ENCODE results near the gene DCAF5.

DCAF5 gene

DNA sequence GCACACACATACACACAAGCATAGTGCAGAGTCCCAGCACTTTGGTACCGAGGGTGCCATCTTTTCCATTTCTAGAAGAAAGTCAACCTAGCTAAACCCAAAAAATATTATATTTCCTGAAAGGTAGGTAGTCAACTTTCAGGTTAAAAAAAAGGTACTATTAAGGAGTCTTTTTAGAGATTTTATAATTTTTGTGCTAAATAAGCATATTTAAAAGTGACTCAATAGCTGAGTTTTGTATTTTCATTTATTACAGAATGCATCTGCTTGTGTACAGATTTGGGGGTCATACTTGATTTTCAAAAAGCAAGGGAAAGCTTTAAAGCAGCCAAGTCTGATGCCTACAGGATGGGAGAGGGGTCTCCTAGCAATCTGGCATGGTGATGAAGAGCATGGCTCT, 34.6 kb downstream of the DCAF5 start:
- Histone ChIP-seq H3K14ac (ENCODE audit: low read length) (no peak overlapping the region), H4K8ac (ENCODE audit: low read depth, low read length) (no peak overlapping the region), H2BK15ac (ENCODE audit: low read length) (no peak overlapping the region), H3K4me1 (ENCODE audit: control insufficient read depth in 2 of 2, insufficient read depth in 1 of 2, low read depth in 1 of 2, low read length in 2 of 2) (no peaks in the 10 kb centered on the region), H3K9ac (ENCODE audit: low read depth, low read length, poor library complexity) (no peak overlapping the region), H3K79me1 (ENCODE audit: low read depth, low read length) (peaks cover 2% of the 10 kb centered on the region), H3K36me3 (replicated peaks in 1 of 2; ENCODE audit: control insufficient read depth in 2 of 2, insufficient read depth in 2 of 2, low read length in 2 of 2) (peaks cover 17 to 86% of the 10 kb centered on the region in 2 donors), H3K4ac (ENCODE audit: low read length) (no peak overlapping the region), H2AFZ (ENCODE audit: low read length) (no peak overlapping the region), H2BK120ac (ENCODE audit: low read depth, low read length) (no peak overlapping the region), H3K4me3 (ENCODE audit: low read length in 2 of 2) (no peak overlapping the region), H3K4me2 (ENCODE audit: insufficient read depth, low read length, poor library complexity, severe bottlenecking) (no peak overlapping the region), H2AK5ac (ENCODE audit: low read depth, low read length) (no peak overlapping the region), H2BK5ac (ENCODE audit: low read length) (no peak overlapping the region), H3K23ac (ENCODE audit: low read depth, low read length, poor library complexity) (no peak overlapping the region), H3K27me3 (ENCODE audit: control insufficient read depth in 3 of 3, insufficient read depth in 3 of 3, low read depth in 1 of 3, low read length in 3 of 3) (no peaks in the 10 kb centered on the region), H2BK12ac (ENCODE audit: low read length) (no peak overlapping the region), H4K91ac (ENCODE audit: low read depth, low read length, poor library complexity) (no peak overlapping the region), H3K27ac (replicated peaks; ENCODE audit: low read length) (no peak overlapping the region), H3K18ac (ENCODE audit: low read length) (no peak overlapping the region), H3K9me3 (replicated peaks in 1 of 2; ENCODE audit: control insufficient read depth in 2 of 2, insufficient read depth in 1 of 2, low read depth in 1 of 2, low read length in 2 of 2) (no peaks in the 10 kb centered on the region)
- WGBS, 2 donors (ENCODE audit: extremely low coverage in 2 of 2, insufficient read length in 2 of 2, insufficient replicate concordance in 1 of 2): no CpG with 5 or more reads among the region's 1 CpG
- no peak for DNase-seq (ENCODE audit: low spot score)

DNA sequence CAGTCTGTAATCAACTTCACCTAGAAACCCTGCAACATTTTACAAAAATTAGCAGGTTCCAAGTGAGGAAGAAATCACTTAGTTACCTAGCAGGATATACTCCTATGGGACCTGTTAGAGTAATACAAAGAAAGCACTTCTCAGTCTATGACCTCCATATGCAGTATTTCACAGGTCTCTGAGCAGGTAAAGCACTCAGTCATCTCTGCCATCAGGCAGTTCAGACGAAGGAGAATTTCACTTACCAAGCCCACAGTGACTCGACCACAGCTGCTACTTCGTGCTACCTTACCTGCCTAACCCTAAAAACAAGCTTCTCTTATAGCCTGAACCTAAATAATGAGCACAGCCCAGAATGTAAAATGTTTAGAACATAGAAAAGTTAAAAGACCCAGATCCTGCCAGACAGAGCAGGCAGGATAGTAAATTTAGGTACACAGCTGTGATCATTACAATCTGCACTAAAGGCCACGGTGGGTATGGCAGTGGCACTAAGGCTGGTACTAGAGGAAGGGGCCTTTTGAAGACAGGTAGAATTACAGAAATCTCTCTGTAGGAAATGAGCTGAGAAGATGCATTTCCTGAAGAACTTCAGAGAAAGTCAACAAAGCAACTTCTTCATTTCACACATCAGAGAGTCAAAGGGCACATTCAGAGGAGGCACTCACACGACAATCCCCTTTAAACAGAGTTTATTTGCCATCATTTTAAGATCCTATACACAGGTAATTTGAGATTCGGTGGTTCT, 35.7 kb downstream of the DCAF5 start:
- no peaks in the 10 kb centered on the region for H3K27me3 ChIP-seq (ENCODE audit: control insufficient read depth in 3 of 3, insufficient read depth in 3 of 3, low read depth in 1 of 3, low read length in 3 of 3)
- H3K4ac ChIP-seq (ENCODE audit: low read length): no peak overlapping the region
- H3K4me3 ChIP-seq (ENCODE audit: low read length in 2 of 2): no peak overlapping the region
- H2BK5ac ChIP-seq (ENCODE audit: low read length): no peak overlapping the region
- H2AK5ac ChIP-seq (ENCODE audit: low read depth, low read length): no peak overlapping the region
- WGBS, 2 donors (ENCODE audit: extremely low coverage in 2 of 2, insufficient read length in 2 of 2, insufficient replicate concordance in 1 of 2): no CpG with 5 or more reads among the region's 6 CpGs
- no peak overlapping the region for H2BK15ac ChIP-seq (ENCODE audit: low read length)
- no peaks in the 10 kb centered on the region for H3K9me3 ChIP-seq (replicated peaks in 1 of 2; ENCODE audit: control insufficient read depth in 2 of 2, insufficient read depth in 1 of 2, low read depth in 1 of 2, low read length in 2 of 2)
- H2BK12ac ChIP-seq (ENCODE audit: low read length): no peak overlapping the region
- no peak overlapping the region for H3K23ac ChIP-seq (ENCODE audit: low read depth, low read length, poor library complexity)
- H3K36me3 ChIP-seq (replicated peaks in 1 of 2; ENCODE audit: control insufficient read depth in 2 of 2, insufficient read depth in 2 of 2, low read length in 2 of 2): peaks cover 17 to 97% of the 10 kb centered on the region in 2 donors
- H2BK120ac ChIP-seq (ENCODE audit: low read depth, low read length): no peak overlapping the region
- no peak overlapping the region for H4K8ac ChIP-seq (ENCODE audit: low read depth, low read length)
- no peaks in the 10 kb centered on the region for H3K4me1 ChIP-seq (ENCODE audit: control insufficient read depth in 2 of 2, insufficient read depth in 1 of 2, low read depth in 1 of 2, low read length in 2 of 2)
- H3K4me2 ChIP-seq (ENCODE audit: insufficient read depth, low read length, poor library complexity, severe bottlenecking): no peak overlapping the region
- no peak overlapping the region for H2AFZ ChIP-seq (ENCODE audit: low read length)
- DNase-seq (ENCODE audit: low spot score): no peak
- H3K18ac ChIP-seq (ENCODE audit: low read length): no peak overlapping the region
- no peak overlapping the region for H4K91ac ChIP-seq (ENCODE audit: low read depth, low read length, poor library complexity)
- H3K79me1 ChIP-seq (ENCODE audit: low read depth, low read length): peaks cover 2% of the 10 kb centered on the region
- no peak overlapping the region for H3K14ac ChIP-seq (ENCODE audit: low read length)
- H3K27ac ChIP-seq (replicated peaks; ENCODE audit: low read length): no peak overlapping the region
- H3K9ac ChIP-seq (ENCODE audit: low read depth, low read length, poor library complexity): no peak overlapping the region

DNA sequence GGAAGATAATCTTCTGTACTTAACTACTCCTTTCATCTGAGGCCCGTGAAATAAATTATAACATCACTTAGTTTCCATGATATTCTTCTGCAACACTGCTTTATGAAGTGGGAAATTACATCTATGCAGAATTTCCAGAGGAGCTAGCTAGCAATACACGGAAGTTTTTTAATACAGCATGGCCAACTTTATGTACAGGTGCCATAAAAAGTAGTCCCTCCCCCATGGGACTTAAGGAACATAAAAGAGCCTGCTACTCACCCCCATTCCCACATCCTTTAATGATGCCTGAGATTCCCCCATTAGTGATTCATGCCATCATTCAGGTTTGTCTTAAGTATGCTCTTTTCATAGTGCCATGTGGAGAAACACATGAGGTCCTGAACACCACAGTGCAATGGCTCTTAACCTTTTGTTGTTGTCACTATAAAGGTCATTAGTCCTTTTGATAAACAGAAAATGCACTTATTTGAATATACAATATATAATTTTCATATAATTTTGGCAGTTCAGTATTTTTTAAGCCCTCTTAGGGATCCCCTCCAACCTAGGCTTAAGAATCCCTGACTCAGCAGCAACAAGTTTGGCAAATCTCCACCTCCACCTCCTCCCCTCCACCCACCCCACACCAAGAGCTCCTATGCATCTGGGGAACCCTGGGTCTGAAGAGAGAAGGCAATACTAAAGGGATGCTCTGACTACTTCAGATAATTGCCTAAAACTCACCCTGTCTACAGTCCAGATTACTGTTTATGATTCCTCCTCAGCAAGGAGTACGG, 37.3 kb downstream of the DCAF5 start:
- peaks cover 15 to 99% of the 10 kb centered on the region in 2 donors for H3K36me3 ChIP-seq (replicated peaks in 1 of 2; ENCODE audit: control insufficient read depth in 2 of 2, insufficient read depth in 2 of 2, low read length in 2 of 2)
- H3K18ac ChIP-seq (ENCODE audit: low read length): no peak overlapping the region
- no peak overlapping the region for H2AK5ac ChIP-seq (ENCODE audit: low read depth, low read length)
- no peaks in the 10 kb centered on the region for H3K27me3 ChIP-seq (ENCODE audit: control insufficient read depth in 3 of 3, insufficient read depth in 3 of 3, low read depth in 1 of 3, low read length in 3 of 3)
- no peak overlapping the region for H3K4ac ChIP-seq (ENCODE audit: low read length)
- H3K27ac ChIP-seq (replicated peaks; ENCODE audit: low read length): no peak overlapping the region
- H3K4me1 ChIP-seq (ENCODE audit: control insufficient read depth in 2 of 2, insufficient read depth in 1 of 2, low read depth in 1 of 2, low read length in 2 of 2): no peaks in the 10 kb centered on the region
- H2AFZ ChIP-seq (ENCODE audit: low read length): no peak overlapping the region
- no peak overlapping the region for H4K8ac ChIP-seq (ENCODE audit: low read depth, low read length)
- no peak overlapping the region for H3K4me3 ChIP-seq (ENCODE audit: low read length in 2 of 2)
- H2BK5ac ChIP-seq (ENCODE audit: low read length): no peak overlapping the region
- no peak overlapping the region for H4K91ac ChIP-seq (ENCODE audit: low read depth, low read length, poor library complexity)
- no peak overlapping the region for H2BK12ac ChIP-seq (ENCODE audit: low read length)
- no peak overlapping the region for H3K4me2 ChIP-seq (ENCODE audit: insufficient read depth, low read length, poor library complexity, severe bottlenecking)
- DNase-seq (ENCODE audit: low spot score): no peak
- H3K9me3 ChIP-seq (replicated peaks in 1 of 2; ENCODE audit: control insufficient read depth in 2 of 2, insufficient read depth in 1 of 2, low read depth in 1 of 2, low read length in 2 of 2): no peaks in the 10 kb centered on the region
- H3K14ac ChIP-seq (ENCODE audit: low read length): no peak overlapping the region
- H2BK15ac ChIP-seq (ENCODE audit: low read length): no peak overlapping the region
- H2BK120ac ChIP-seq (ENCODE audit: low read depth, low read length): no peak overlapping the region
- H3K79me1 ChIP-seq (ENCODE audit: low read depth, low read length): peaks cover 2% of the 10 kb centered on the region
- no peak overlapping the region for H3K23ac ChIP-seq (ENCODE audit: low read depth, low read length, poor library complexity)
- no CpG with 5 or more reads among the region's 3 CpGs for WGBS, 2 donors (ENCODE audit: extremely low coverage in 2 of 2, insufficient read length in 2 of 2, insufficient replicate concordance in 1 of 2)
- no peak overlapping the region for H3K9ac ChIP-seq (ENCODE audit: low read depth, low read length, poor library complexity)

DNA sequence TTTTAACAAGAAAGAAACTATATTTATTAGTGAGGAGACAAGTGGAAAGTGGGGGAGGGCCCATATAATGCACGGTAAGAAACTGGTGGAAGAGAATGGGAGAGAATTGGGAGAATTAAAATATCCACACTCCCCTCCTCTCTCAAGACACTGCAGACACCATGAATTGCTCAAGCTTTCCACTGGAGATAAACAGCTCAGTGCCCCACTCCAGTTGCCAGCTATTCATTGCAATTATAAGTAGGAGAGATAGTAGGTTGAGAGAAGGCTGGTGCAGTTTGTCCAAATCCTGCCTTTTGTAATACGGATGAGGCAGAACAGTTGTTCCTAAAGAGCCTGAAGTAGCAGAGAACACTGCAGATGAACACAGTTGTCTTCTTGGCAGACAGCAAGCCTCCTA, 38.2 kb downstream of the DCAF5 start:
- Histone ChIP-seq H3K36me3 (replicated peaks in 1 of 2; ENCODE audit: control insufficient read depth in 2 of 2, insufficient read depth in 2 of 2, low read length in 2 of 2) (peaks cover 15 to 96% of the 10 kb centered on the region in 2 donors), H3K14ac (ENCODE audit: low read length) (no peak overlapping the region), H3K9ac (ENCODE audit: low read depth, low read length, poor library complexity) (no peak overlapping the region), H3K4me3 (ENCODE audit: low read length in 2 of 2) (no peak overlapping the region), H3K79me1 (ENCODE audit: low read depth, low read length) (peaks cover 2% of the 10 kb centered on the region), H3K4me1 (ENCODE audit: control insufficient read depth in 2 of 2, insufficient read depth in 1 of 2, low read depth in 1 of 2, low read length in 2 of 2) (no peaks in the 10 kb centered on the region), H3K23ac (ENCODE audit: low read depth, low read length, poor library complexity) (no peak overlapping the region), H2BK15ac (ENCODE audit: low read length) (no peak overlapping the region), H3K18ac (ENCODE audit: low read length) (no peak overlapping the region), H3K4ac (ENCODE audit: low read length) (no peak overlapping the region), H2BK120ac (ENCODE audit: low read depth, low read length) (no peak overlapping the region), H2AFZ (ENCODE audit: low read length) (no peak overlapping the region), H2AK5ac (ENCODE audit: low read depth, low read length) (no peak overlapping the region), H2BK12ac (ENCODE audit: low read length) (no peak overlapping the region), H3K27ac (replicated peaks; ENCODE audit: low read length) (no peak overlapping the region), H3K4me2 (ENCODE audit: insufficient read depth, low read length, poor library complexity, severe bottlenecking) (no peak overlapping the region), H4K91ac (ENCODE audit: low read depth, low read length, poor library complexity) (no peak overlapping the region), H3K27me3 (ENCODE audit: control insufficient read depth in 3 of 3, insufficient read depth in 3 of 3, low read depth in 1 of 3, low read length in 3 of 3) (no peaks in the 10 kb centered on the region), H2BK5ac (ENCODE audit: low read length) (no peak overlapping the region), H4K8ac (ENCODE audit: low read depth, low read length) (no peak overlapping the region), H3K9me3 (replicated peaks in 1 of 2; ENCODE audit: control insufficient read depth in 2 of 2, insufficient read depth in 1 of 2, low read depth in 1 of 2, low read length in 2 of 2) (no peaks in the 10 kb centered on the region)
- WGBS, 2 donors (ENCODE audit: extremely low coverage in 2 of 2, insufficient read length in 2 of 2, insufficient replicate concordance in 1 of 2): no CpG with 5 or more reads among the region's 2 CpGs
- DNase-seq (ENCODE audit: low spot score): no peak

Data from neuronal stem cell (in vitro differentiated cells).